ENCODE measurements around the gene KIF11. TPM values are rescaled to one million over a fixed set of nuclear protein-coding genes. Genes with fewer than 3 reads are reported as not detected.
"Not testable (repeated sequence)": the region's sequence is repeated elsewhere in the genome, so short reads cannot be mapped to it uniquely, and the experiment has no call there.

KIF11 gene
- total and polyA plus RNA-seq, 2 of the 4 experiments (the other 2 are of a cell fraction): 8.8 to 18.3 TPM

DNA sequence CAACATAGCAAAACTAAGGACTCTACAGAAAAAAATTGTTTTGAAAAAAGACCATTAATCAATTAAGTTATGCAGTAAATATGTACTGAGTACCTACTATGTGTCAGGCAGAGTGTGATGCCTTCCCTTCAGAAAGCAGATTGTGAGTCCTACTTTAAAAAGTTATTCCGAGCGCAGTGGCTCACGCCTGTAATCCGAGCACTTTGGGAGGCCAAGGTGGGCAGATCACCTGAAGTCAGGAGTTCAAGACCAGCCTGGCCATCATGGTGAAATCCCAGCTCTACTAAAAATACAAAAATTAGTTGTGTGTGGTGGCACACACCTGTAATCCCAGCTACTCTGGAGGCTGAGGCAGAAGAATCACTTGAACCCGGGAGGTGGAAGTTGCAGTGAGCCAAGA lies 23.3 kb upstream of the KIF11 start:
- H3K4me3 ChIP-seq (ENCODE audit: insufficient read depth, low read depth, low read length); H2AFZ ChIP-seq (replicated peaks; ENCODE audit: low read length, poor library complexity); H2BK5ac ChIP-seq (ENCODE audit: low read depth, low read length, poor library complexity, severe bottlenecking); H3K18ac ChIP-seq (ENCODE audit: low read depth, low read length); H4K8ac ChIP-seq (ENCODE audit: low read depth in 2 of 2, low read length in 2 of 2); H3K9ac ChIP-seq (ENCODE audit: low read depth, low read length); H3K9me1 ChIP-seq (ENCODE audit: insufficient read depth, low read length); DNase-seq; H4K5ac ChIP-seq (ENCODE audit: low read depth, low read length); H3K23ac ChIP-seq (ENCODE audit: low read depth, low read length); H2AK9ac ChIP-seq (replicated peaks; ENCODE audit: low read depth, low read length, poor library complexity); H2AK5ac ChIP-seq (ENCODE audit: low read depth, low read length); BruUV-seq (replicated peaks); H3K4me1 ChIP-seq (ENCODE audit: control insufficient read depth, insufficient read depth, low read length); H3K27ac ChIP-seq (ENCODE audit: insufficient read depth, low read length); H2BK15ac ChIP-seq (ENCODE audit: low read depth, low read length); H3K4me2 ChIP-seq (ENCODE audit: low read depth, low read length); ATAC-seq (ENCODE audit: low read depth); H3K9me3 ChIP-seq (ENCODE audit: control insufficient read depth, insufficient read depth, low read length); H2BK20ac ChIP-seq (ENCODE audit: low read depth, low read length); H3K27me3 ChIP-seq (ENCODE audit: control insufficient read depth, insufficient read depth, low read length); H3K14ac ChIP-seq (replicated peaks; ENCODE audit: low read depth, low read length); H2BK120ac ChIP-seq (ENCODE audit: low read depth, low read length); POLR2A ChIA-PET (ENCODE audit: unreplicated experiment); CTCF ChIA-PET; dilution Hi-C loops (cut with HindIII; ENCODE audit: low sequenced_read_pairs, unreplicated experiment); H3K4ac ChIP-seq (ENCODE audit: low read depth, low read length); H3K36me3 ChIP-seq (ENCODE audit: control insufficient read depth, insufficient read depth, low read length); H4K91ac ChIP-seq (ENCODE audit: insufficient read depth, low read depth, low read length); H3K56ac ChIP-seq (ENCODE audit: extremely low read depth, insufficient read depth, low read length): not testable (repeated sequence)
- WGBS, 2 experiments (ENCODE audit: extremely low coverage in 2 of 2, insufficient read length in 1 of 2): no CpG with 5 or more reads among the region's 5 CpGs
- intact Hi-C loops (cut with micrococcal nuclease) (loop anchor here (5.0 to 10.0 kb wide), 2 partner anchors 37 to 485 kb away; no protein-coding TSS in a partner anchor), in situ Hi-C loops (cut with MboI; ENCODE audit: low sequenced_read_pairs) (loop anchor here (5.0 kb wide), 1 partner anchor 47 kb away; no protein-coding TSS in a partner anchor)
- H3K79me1 ChIP-seq (ENCODE audit: low read depth in 1 of 2, low read length in 2 of 2): peaks cover 23 to 66% of the 10 kb centered on the region in 2 experiments
- H4K20me1 ChIP-seq (ENCODE audit: insufficient read depth, low read length): peaks cover 37% of the 10 kb centered on the region
